ENCODE data around the gene RALGPS2.

DNA sequence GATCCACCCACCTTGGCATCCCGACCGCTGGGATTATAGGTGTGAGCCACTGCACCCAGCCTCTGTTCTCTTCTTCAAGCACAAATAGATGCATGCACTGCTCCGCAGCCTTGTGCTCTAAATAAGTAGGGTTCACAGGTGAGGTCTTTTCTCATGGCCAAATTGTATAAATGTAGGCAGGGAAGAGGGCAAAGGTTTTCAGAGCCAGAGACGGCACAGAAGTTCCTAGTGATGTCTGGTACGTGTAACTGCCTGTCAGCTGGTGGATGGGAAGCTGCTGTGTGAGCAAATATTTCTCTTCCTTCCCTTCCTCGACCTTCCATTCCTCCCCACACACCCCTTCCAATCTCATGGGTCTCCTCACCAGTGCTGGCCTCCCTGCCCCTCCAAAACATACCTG, 229.9 kb downstream of the RALGPS2 start:
- TF ChIP-seq, protein P1, sequence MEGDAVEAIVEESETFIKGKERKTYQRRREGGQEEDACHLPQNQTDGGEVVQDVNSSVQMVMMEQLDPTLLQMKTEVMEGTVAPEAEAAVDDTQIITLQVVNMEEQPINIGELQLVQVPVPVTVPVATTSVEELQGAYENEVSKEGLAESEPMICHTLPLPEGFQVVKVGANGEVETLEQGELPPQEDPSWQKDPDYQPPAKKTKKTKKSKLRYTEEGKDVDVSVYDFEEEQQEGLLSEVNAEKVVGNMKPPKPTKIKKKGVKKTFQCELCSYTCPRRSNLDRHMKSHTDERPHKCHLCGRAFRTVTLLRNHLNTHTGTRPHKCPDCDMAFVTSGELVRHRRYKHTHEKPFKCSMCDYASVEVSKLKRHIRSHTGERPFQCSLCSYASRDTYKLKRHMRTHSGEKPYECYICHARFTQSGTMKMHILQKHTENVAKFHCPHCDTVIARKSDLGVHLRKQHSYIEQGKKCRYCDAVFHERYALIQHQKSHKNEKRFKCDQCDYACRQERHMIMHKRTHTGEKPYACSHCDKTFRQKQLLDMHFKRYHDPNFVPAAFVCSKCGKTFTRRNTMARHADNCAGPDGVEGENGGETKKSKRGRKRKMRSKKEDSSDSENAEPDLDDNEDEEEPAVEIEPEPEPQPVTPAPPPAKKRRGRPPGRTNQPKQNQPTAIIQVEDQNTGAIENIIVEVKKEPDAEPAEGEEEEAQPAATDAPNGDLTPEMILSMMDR (IDR thresholded peaks at IDR 0.05): no peak
- TF ChIP-seq EZH2phosphoT487 (IDR thresholded peaks at IDR 0.05): no peak
- TF ChIP-seq EZH2 (IDR thresholded peaks at IDR 0.05): no peak

Data from neural progenitor cell (in vitro differentiated cells).